Endothelial cell of umbilical vein (primary cell): ENCODE measurements around the gene EGLN1. TPM values are rescaled to one million over a fixed set of nuclear protein-coding genes. Genes with fewer than 3 reads are reported as not detected.
"Not testable (repeated sequence)": the region's sequence is repeated elsewhere in the genome, so short reads cannot be mapped to it uniquely, and the experiment has no call there.

Experiments
- BruUV-seq: library from RNA; stranded (reverse); fragments of 400-500 nt; replicated peaks from 2 replicates; lab custom pipeline; 2021; lab: Mats Ljungman, UMichigan
- CTCF ChIA-PET: fragments of 300-600, 350-600 bp; sonication (Branson Sonifier 250); formaldehyde crosslinking; loops from one replicate; lab custom pipeline; 2021; ENCODE audit warnings: antibody characterized with exemption, inconsistent platforms; lab: Charles Lee
- POLR2A ChIA-PET: fragments of 300-600, 350-600 bp; sonication (Branson Sonifier 250); formaldehyde crosslinking; loops from one replicate; lab custom pipeline; 2021; ENCODE audit warnings: antibody characterized with exemption, inconsistent platforms; lab: Charles Lee
- DNase-seq: peaks from one replicate; pipeline ENCODE4 v3.0.0-alpha.2; 2011; ENCODE audit warnings: low read depth, low spot score
- FAIRE-seq: peaks from 2 replicates; lab custom pipeline; 2011; peaks lifted over from hg19 to GRCh38; lab: Jason Lieb, UNC
- H2AFZ ChIP-seq: 2 replicates; pipeline ENCODE4 v1.6.0; 2012; ENCODE audit warnings: low read depth, low read length, control low read depth, inconsistent platforms
- H3K27ac ChIP-seq: 2 replicates; pipeline ENCODE4 v1.5.1; 2011; ENCODE audit warnings: low read depth, mild to moderate bottlenecking, control low read depth, low read length, moderate library complexity; ENCODE audit not compliant: insufficient read depth
- H3K27me3 ChIP-seq, 2 experiments: 2 replicates each; pipeline versions ENCODE4 v1.6.0 to v1.6.1; 2011; ENCODE audit warnings: low read length in 2 of 2, mixed read lengths in 1 of 2; ENCODE audit not compliant: control insufficient read depth in 2 of 2, insufficient read depth in 2 of 2
- H3K36me3 ChIP-seq, 2 experiments: 2 replicates in 1 of 2; 3 replicates in 1 of 2; pipeline ENCODE4 v1.5.1; 2011; ENCODE audit warnings: low read length in 2 of 2, mild to moderate bottlenecking in 1 of 2, moderate library complexity in 1 of 2; ENCODE audit not compliant: control insufficient read depth in 2 of 2, insufficient read depth in 2 of 2; ENCODE audit errors: extremely low read depth in 1 of 2
- H3K4me1 ChIP-seq: 3 replicates; pipeline ENCODE4 v1.5.1; 2011; ENCODE audit warnings: mild to moderate bottlenecking, low read length; ENCODE audit not compliant: control insufficient read depth, insufficient read depth; ENCODE audit errors: extremely low read depth
- H3K4me2 ChIP-seq: 2 replicates; pipeline ENCODE4 v1.6.1; 2011; ENCODE audit warnings: low read length, control low read depth, mixed read lengths; ENCODE audit not compliant: insufficient read depth
- H3K4me3 ChIP-seq, 3 experiments: fragments of 200-600 bp in 1 of 3; sonication (generic), shearing (Covaris generic) in 1 of 3; replicated peaks in 1 of 3; 2 replicates each; pipeline ENCODE4 v1.5.1; 2011 to 2016; ENCODE audit warnings: control low read depth in 3 of 3, low read length in 3 of 3, mild to moderate bottlenecking in 2 of 3, inconsistent platforms in 1 of 3, low read depth in 1 of 3, moderate library complexity in 1 of 3; ENCODE audit not compliant: insufficient read depth in 1 of 3
- H3K79me2 ChIP-seq: 2 replicates; pipeline ENCODE4 v1.6.0; 2012; ENCODE audit warnings: low read length, inconsistent platforms; ENCODE audit not compliant: control insufficient read depth, insufficient read depth
- H3K9ac ChIP-seq: replicated peaks from 2 replicates; pipeline ENCODE3; 2011; ENCODE audit warnings: low read length, control low read depth; ENCODE audit not compliant: insufficient read depth; ENCODE audit errors: extremely low read depth
- H3K9me1 ChIP-seq: replicated peaks from 3 replicates; pipeline ENCODE4 v1.6.0; 2011; ENCODE audit warnings: mild to moderate bottlenecking, low read length; ENCODE audit not compliant: control insufficient read depth, insufficient read depth; ENCODE audit errors: extremely low read depth
- H3K9me3 ChIP-seq: replicated peaks from 2 replicates; pipeline ENCODE4 v1.5.1; 2012; ENCODE audit warnings: low read length, inconsistent platforms; ENCODE audit not compliant: control insufficient read depth, insufficient read depth
- H4K20me1 ChIP-seq: replicated peaks from 2 replicates; pipeline ENCODE3; 2011; ENCODE audit warnings: mild to moderate bottlenecking, low read length; ENCODE audit not compliant: control insufficient read depth, insufficient read depth; ENCODE audit errors: extremely low read depth
- CTCF ChIP-seq, 2 donors: IDR thresholded peaks; 1 replicate in 1 of 2; 2 replicates in 1 of 2; pipeline ENCODE4 v1.5.1; 2011; ENCODE audit warnings: low read length in 2 of 2, mild to moderate bottlenecking in 2 of 2, moderate library complexity in 2 of 2, control low read depth in 1 of 2, inconsistent platforms in 1 of 2, low read depth in 1 of 2; ENCODE audit not compliant: insufficient read depth in 1 of 2; ENCODE audit errors: extremely low read depth in 1 of 2
- EZH2 ChIP-seq: IDR thresholded peaks from 2 replicates; pipeline ENCODE4 v1.6.1; 2012; ENCODE audit warnings: borderline replicate concordance, low read depth, mild to moderate bottlenecking, moderate library complexity, low read length, inconsistent platforms; ENCODE audit not compliant: severe bottlenecking
- FOS ChIP-seq: IDR thresholded peaks from 2 replicates; pipeline ENCODE4 v1.6.1; 2011; ENCODE audit warnings: mild to moderate bottlenecking, low read length, moderate library complexity, borderline replicate concordance; ENCODE audit not compliant: insufficient read depth
- GATA2 ChIP-seq: IDR thresholded peaks from 2 replicates; pipeline ENCODE4 v1.7.0; 2011; ENCODE audit warnings: low read depth, mild to moderate bottlenecking, moderate library complexity, mixed read lengths, low read length; ENCODE audit not compliant: insufficient read length, insufficient read depth
- JUN ChIP-seq: IDR thresholded peaks from 2 replicates; pipeline ENCODE4 v1.6.1; 2011; ENCODE audit warnings: borderline replicate concordance, low read depth; ENCODE audit not compliant: insufficient read length, insufficient read depth
- MYC ChIP-seq: IDR thresholded peaks from one replicate; pipeline ENCODE4 v1.6.1; 2011; ENCODE audit warnings: mild to moderate bottlenecking, low read depth, low read length
- POLR2A ChIP-seq: IDR thresholded peaks from 2 replicates; pipeline ENCODE4 v1.6.1; 2012; ENCODE audit warnings: low read depth, mild to moderate bottlenecking, control low read depth, low read length
- POLR2AphosphoS5 ChIP-seq: IDR thresholded peaks from 2 replicates; pipeline ENCODE4 v1.6.1; 2012; ENCODE audit warnings: low read depth, mild to moderate bottlenecking, control low read depth, low read length, moderate library complexity; ENCODE audit not compliant: insufficient read depth
- dilution Hi-C: fragments of 300-500 bp; cut with MboI; formaldehyde crosslinking; loops from one replicate; pipeline ENCODE4 v1.15.0; 2019; ENCODE audit warnings: low sequenced_read_pairs; ENCODE audit not compliant: extremely low pct_ligation_motif_present
- intact Hi-C: fragments of 100-400 bp; cut with micrococcal nuclease; formaldehyde crosslinking; loops from one replicate; pipeline ENCODE4 v1.10.0; 2022
- polyA plus RNA-seq, 4 experiments: library from polyadenylated mRNA; depleted of rRNA in 3 of 4; stranded (reverse) in 3 of 4; unstranded in 1 of 4; fragments of >200 nt; gene quantifications; 2 replicates each; pipeline versions ENCODE4 v1.2.1 to v1.2.3, GENCODE V29; 2011 to 2012; ENCODE audit warnings: missing spikeins in 1 of 4
- total RNA-seq: library from RNA; stranded (reverse); gene quantifications from 2 replicates; pipeline ENCODE4 v1.2.3, GENCODE V29; 2021
- TF ChIP-seq, protein P1 (sequence below): IDR thresholded peaks from 2 replicates; pipeline ENCODE4 v1.6.1; 2011; ENCODE audit not compliant: insufficient read depth, insufficient read length

Gene EGLN1
- total and polyA plus RNA-seq, 2 donors (not counting 3 experiments of a cell fraction or from before 2014, with no cell fraction given): 13.7 to 38.1 TPM

DNA sequence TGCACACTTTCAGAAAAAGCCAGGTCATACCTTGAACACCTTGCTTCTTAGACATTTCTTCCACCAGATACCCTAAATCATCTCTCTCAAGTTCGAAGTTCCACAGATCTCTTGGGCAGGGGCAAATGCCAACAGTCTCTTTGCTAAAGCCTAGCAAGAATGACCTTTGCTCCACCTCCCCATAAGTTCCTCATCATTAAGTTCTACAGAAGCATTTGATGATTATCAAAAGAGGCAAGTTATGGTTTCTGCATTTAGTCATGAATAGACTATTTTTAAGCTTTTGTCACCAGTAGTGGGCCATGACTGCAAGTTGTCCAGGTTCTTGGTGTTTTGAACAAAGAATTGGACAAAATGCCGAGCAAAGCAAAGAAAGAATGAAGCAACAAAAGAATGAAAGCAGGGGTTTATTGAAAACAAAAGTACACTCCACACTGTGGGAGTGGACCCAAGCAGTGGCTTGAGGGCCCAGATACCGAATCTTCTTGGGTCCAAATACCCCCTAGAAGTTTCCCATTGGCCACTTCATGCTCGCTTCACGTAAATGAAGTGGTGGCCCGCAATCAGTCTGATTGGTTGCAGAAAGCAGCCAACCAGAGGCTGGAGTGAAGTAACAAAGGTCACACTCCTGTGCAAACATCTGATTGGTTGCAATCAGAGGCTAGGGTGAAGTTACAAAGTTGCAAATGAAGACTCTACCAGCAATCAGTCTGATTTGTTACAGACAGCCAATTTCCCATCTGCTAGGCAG lies 9.8 kb upstream of the EGLN1 start:
- H3K4me1 ChIP-seq: no peaks in the 10 kb centered on the region
- BruUV-seq: no TSS peak
- no peak overlapping the region for H2AFZ ChIP-seq
- H3K27me3 ChIP-seq: no peaks in the 10 kb centered on the region
- H4K20me1 ChIP-seq: no peaks in the 10 kb centered on the region
- no peak for FAIRE-seq
- no peak for DNase-seq
- no peak overlapping the region for H3K9ac ChIP-seq
- no peak overlapping the region for H3K4me2 ChIP-seq
- ChIA-PET POLR2A (no interaction called here), CTCF (no interaction called here)
- no peak for TF ChIP-seq POLR2AphosphoS5
- TF ChIP-seq, protein P1, sequence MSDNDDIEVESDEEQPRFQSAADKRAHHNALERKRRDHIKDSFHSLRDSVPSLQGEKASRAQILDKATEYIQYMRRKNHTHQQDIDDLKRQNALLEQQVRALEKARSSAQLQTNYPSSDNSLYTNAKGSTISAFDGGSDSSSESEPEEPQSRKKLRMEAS: no peak
- no peak for TF ChIP-seq CTCF (IDR thresholded peaks at IDR 0.05; ENCODE audit: extremely low read depth in 1 of 2, insufficient read depth in 1 of 2, low read depth in 1 of 2, low read length in 2 of 2)
- no peak for TF ChIP-seq EZH2
- TF ChIP-seq JUN: no peak
- TF ChIP-seq MYC: no peak
- no peak for TF ChIP-seq FOS
- TF ChIP-seq GATA2: no peak
- TF ChIP-seq POLR2A: no peak
- H3K9me3 ChIP-seq: no peaks in the 10 kb centered on the region
- no peaks in the 10 kb centered on the region for H3K9me1 ChIP-seq
- intact Hi-C loops (no loop called here), dilution Hi-C loops (no loop called here)
- H3K36me3 ChIP-seq: no peaks in the 10 kb centered on the region
- H3K79me2 ChIP-seq: no peaks in the 10 kb centered on the region
- no peak overlapping the region for H3K27ac ChIP-seq
- no peak overlapping the region for H3K4me3 ChIP-seq

DNA sequence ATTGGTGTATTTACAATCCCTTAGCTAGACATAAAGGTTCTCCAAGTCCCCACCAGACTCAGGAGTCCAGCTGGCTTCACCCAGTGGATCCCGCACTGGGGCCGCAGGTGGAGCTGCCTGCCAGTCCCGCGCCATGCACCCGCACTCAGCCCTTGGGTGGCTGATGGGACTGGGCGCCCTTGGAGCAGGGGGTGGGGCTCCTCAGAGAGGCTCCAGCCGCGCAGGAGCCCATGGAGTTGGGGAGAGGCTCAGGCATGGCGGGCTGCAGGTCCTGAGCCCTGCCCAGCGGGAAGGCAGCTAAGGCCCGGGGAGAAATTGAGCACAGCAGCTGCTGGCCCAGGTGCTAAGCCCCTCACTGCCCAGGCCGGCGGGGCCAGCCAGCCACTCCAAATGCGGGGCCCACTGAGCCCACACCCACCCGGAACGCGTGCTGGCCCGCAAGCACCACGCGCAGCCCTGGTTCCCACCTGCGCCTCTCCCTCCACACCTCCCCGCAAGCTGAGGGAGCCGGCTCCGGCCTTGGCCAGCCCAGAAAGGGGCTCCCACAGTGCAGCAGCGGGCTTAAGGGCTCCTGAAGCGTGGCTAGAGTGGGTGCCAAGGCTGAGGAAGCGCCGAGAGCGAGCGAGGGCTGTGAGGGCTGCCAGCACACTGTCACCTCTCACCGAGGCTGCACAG lies 8.7 kb upstream of the EGLN1 start:
- dilution Hi-C loops, POLR2A ChIA-PET, H3K9me1 ChIP-seq: not testable (repeated sequence)

More for the DNA sequence above, 8.7 kb upstream of the EGLN1 start:
- BruUV-seq, FAIRE-seq, H3K9me3 ChIP-seq, CTCF ChIA-PET, H3K79me2 ChIP-seq, H3K4me1 ChIP-seq, H3K36me3 ChIP-seq, H4K20me1 ChIP-seq, intact Hi-C loops, H3K4me2 ChIP-seq, DNase-seq, H3K27ac ChIP-seq, H3K9ac ChIP-seq, H3K4me3 ChIP-seq, H3K27me3 ChIP-seq, H2AFZ ChIP-seq: not testable (repeated sequence)
